ENCODE data around the gene CSAD.

Gene CSAD

GRCh38 chr12:53133722-53134121, 47.0 kb downstream of the CSAD start:
- TF ChIP-seq POLR2AphosphoS5 (IDR thresholded peaks at IDR 0.05; ENCODE audit: low read depth, low read length) (no peak), REST (IDR thresholded peaks at IDR 0.05; ENCODE audit: insufficient read depth in 1 of 2, low read depth in 2 of 2, low read length in 2 of 2) (no peak), SIN3A (IDR thresholded peaks at IDR 0.05; ENCODE audit: borderline replicate concordance, insufficient read depth, low read length) (no peak), FOXP2 (optimal IDR thresholded peaks at IDR 0.05; ENCODE audit: borderline replicate concordance, extremely low read depth, extremely low read length, insufficient read depth) (no peak), TAF1 (IDR thresholded peaks at IDR 0.05; ENCODE audit: borderline replicate concordance, insufficient read depth, low read length) (no peak)

GRCh38 chr12:53131844-53132243, 48.9 kb downstream of the CSAD start:
- TF ChIP-seq FOXP2 (optimal IDR thresholded peaks at IDR 0.05; ENCODE audit: borderline replicate concordance, extremely low read depth, extremely low read length, insufficient read depth) (no peak), SIN3A (IDR thresholded peaks at IDR 0.05; ENCODE audit: borderline replicate concordance, insufficient read depth, low read length) (no peak), TAF1 (IDR thresholded peaks at IDR 0.05; ENCODE audit: borderline replicate concordance, insufficient read depth, low read length) (no peak), POLR2AphosphoS5 (IDR thresholded peaks at IDR 0.05; ENCODE audit: low read depth, low read length) (no peak), REST (IDR thresholded peaks at IDR 0.05; ENCODE audit: insufficient read depth in 1 of 2, low read depth in 2 of 2, low read length in 2 of 2) (no peak)

GRCh38 chr12:53128780-53129569, 51.8 kb downstream of the CSAD start:
- TF ChIP-seq SIN3A (IDR thresholded peaks at IDR 0.05; ENCODE audit: borderline replicate concordance, insufficient read depth, low read length) (no peak), POLR2AphosphoS5 (IDR thresholded peaks at IDR 0.05; ENCODE audit: low read depth, low read length) (no peak), REST (IDR thresholded peaks at IDR 0.05; ENCODE audit: insufficient read depth in 1 of 2, low read depth in 2 of 2, low read length in 2 of 2) (no peak), TAF1 (IDR thresholded peaks at IDR 0.05; ENCODE audit: borderline replicate concordance, insufficient read depth, low read length) (no peak), FOXP2 (optimal IDR thresholded peaks at IDR 0.05; ENCODE audit: borderline replicate concordance, extremely low read depth, extremely low read length, insufficient read depth) (no peak)

GRCh38 chr12:53127169-53127568, 53.6 kb downstream of the CSAD start:
- TF ChIP-seq FOXP2 (optimal IDR thresholded peaks at IDR 0.05; ENCODE audit: borderline replicate concordance, extremely low read depth, extremely low read length, insufficient read depth) = no peak

GRCh38 chr12:53124352-53124723, 56.4 kb downstream of the CSAD start:
- TF ChIP-seq SIN3A (IDR thresholded peaks at IDR 0.05; ENCODE audit: borderline replicate concordance, insufficient read depth, low read length) = no peak

- TF ChIP-seq POLR2AphosphoS5 (IDR thresholded peaks at IDR 0.05; ENCODE audit: low read depth, low read length) (no peak), FOXP2 (optimal IDR thresholded peaks at IDR 0.05; ENCODE audit: borderline replicate concordance, extremely low read depth, extremely low read length, insufficient read depth) (no peak), REST (IDR thresholded peaks at IDR 0.05; ENCODE audit: insufficient read depth in 1 of 2, low read depth in 2 of 2, low read length in 2 of 2) (no peak), TAF1 (IDR thresholded peaks at IDR 0.05; ENCODE audit: borderline replicate concordance, insufficient read depth, low read length) (no peak), SIN3A (IDR thresholded peaks at IDR 0.05; ENCODE audit: borderline replicate concordance, insufficient read depth, low read length) (no peak)
These were observed 57.0 kb downstream of the CSAD start for GRCh38 chr12:53123578-53124351.

All from PFSK-1 (cell line).